ENCODE measurements around the gene RRM2. TPM values are rescaled to one million over a fixed set of nuclear protein-coding genes. Genes with fewer than 3 reads are reported as not detected.

RRM2 gene
- total and polyA plus RNA-seq, 2 of the 4 experiments (the other 2 are of a cell fraction) = 53.6 to 68.5 TPM

- no peaks in the 10 kb centered on the region for H4K20me1 ChIP-seq (ENCODE audit: insufficient read depth, low read length)
- no peak overlapping the region for H2AK5ac ChIP-seq (ENCODE audit: low read depth, low read length)
- no peak overlapping the region for H4K91ac ChIP-seq (ENCODE audit: insufficient read depth, low read depth, low read length)
- H3K4me2 ChIP-seq (ENCODE audit: low read depth, low read length) = no peak overlapping the region
- no peak overlapping the region for H2BK120ac ChIP-seq (ENCODE audit: low read depth, low read length)
- no peaks in the 10 kb centered on the region; the same call in 1 of the 2 replicates for H3K4me1 ChIP-seq (ENCODE audit: control insufficient read depth, insufficient read depth, low read length)
- H4K8ac ChIP-seq (ENCODE audit: low read depth in 2 of 2, low read length in 2 of 2) = no peak overlapping the region
- H3K56ac ChIP-seq (ENCODE audit: extremely low read depth, insufficient read depth, low read length) = no peak overlapping the region
- no peaks in the 10 kb centered on the region for H3K36me3 ChIP-seq (ENCODE audit: control insufficient read depth, insufficient read depth, low read length)
- WGBS, 2 experiments (ENCODE audit: extremely low coverage in 2 of 2, insufficient read length in 1 of 2) = 92% methylated on average over 5 of the region's 13 CpGs; no CpG with 5 or more reads in 1 of the 2 experiments
- in situ Hi-C loops (cut with MboI; ENCODE audit: low sequenced_read_pairs) (loop anchor here (10.0 kb wide), 1 partner anchor 259 kb away; no protein-coding TSS in a partner anchor), dilution Hi-C loops (cut with HindIII; ENCODE audit: low sequenced_read_pairs, unreplicated experiment) (no loop called here), intact Hi-C loops (cut with micrococcal nuclease) (no loop called here)
- no peak overlapping the region for H3K27ac ChIP-seq (ENCODE audit: insufficient read depth, low read length)
- DNase-seq (no peak), ATAC-seq (ENCODE audit: low read depth) (no peak)
- no peaks in the 10 kb centered on the region for H3K27me3 ChIP-seq (ENCODE audit: control insufficient read depth, insufficient read depth, low read length)
- no peaks in the 10 kb centered on the region; a peak in 1 of 4 replicates for H3K79me1 ChIP-seq (ENCODE audit: low read depth in 1 of 2, low read length in 2 of 2)
- H3K4ac ChIP-seq (ENCODE audit: low read depth, low read length) = no peak overlapping the region
- no peak overlapping the region for H2AK9ac ChIP-seq (replicated peaks; ENCODE audit: low read depth, low read length, poor library complexity)
- H2BK15ac ChIP-seq (ENCODE audit: low read depth, low read length) = no peak overlapping the region
- no peak overlapping the region for H3K9ac ChIP-seq (ENCODE audit: low read depth, low read length)
- H3K18ac ChIP-seq (ENCODE audit: low read depth, low read length) = no peak overlapping the region
- no peaks in the 10 kb centered on the region for H3K9me3 ChIP-seq (ENCODE audit: control insufficient read depth, insufficient read depth, low read length)
- no peak overlapping the region for H2BK5ac ChIP-seq (ENCODE audit: low read depth, low read length, poor library complexity, severe bottlenecking)
- peaks cover 4% of the 10 kb centered on the region; the same call in 1 of the 2 replicates for H3K9me1 ChIP-seq (ENCODE audit: insufficient read depth, low read length)
- no peak overlapping the region for H3K14ac ChIP-seq (replicated peaks; ENCODE audit: low read depth, low read length)
- BruUV-seq (replicated peaks) = no TSS peak
- H2BK20ac ChIP-seq (ENCODE audit: low read depth, low read length) = no peak overlapping the region
- ChIA-PET POLR2A (ENCODE audit: unreplicated experiment) (no interaction called here), CTCF (no interaction called here)
- no peak overlapping the region for H3K4me3 ChIP-seq (ENCODE audit: insufficient read depth, low read depth, low read length)
- H2AFZ ChIP-seq (replicated peaks; ENCODE audit: low read length, poor library complexity) = no peak overlapping the region
- H4K5ac ChIP-seq (ENCODE audit: low read depth, low read length) = no peak overlapping the region
- H3K23ac ChIP-seq (ENCODE audit: low read depth, low read length) = no peak overlapping the region
- TF ChIP-seq MAFK (IDR thresholded peaks at IDR 0.05; ENCODE audit: low read depth, low read length) (no peak), USF2 (IDR thresholded peaks at IDR 0.05; ENCODE audit: low read depth, low read length) (no peak), MAZ (IDR thresholded peaks at IDR 0.05; ENCODE audit: borderline replicate concordance, low read depth, low read length) (no peak), RAD21 (IDR thresholded peaks at IDR 0.05; ENCODE audit: low read length) (no peak), ELK1 (IDR thresholded peaks at IDR 0.05; ENCODE audit: borderline replicate concordance, low read depth, low read length) (no peak), FOS (IDR thresholded peaks at IDR 0.05; ENCODE audit: low read depth, low read length) (no peak), SMC3 (IDR thresholded peaks at IDR 0.05; ENCODE audit: low read depth, low read length) (no peak), RCOR1 (IDR thresholded peaks at IDR 0.05; ENCODE audit: insufficient replicate concordance, low read length) (no peak), NFE2L2 (IDR thresholded peaks at IDR 0.05; ENCODE audit: low read depth, low read length) (no peak), BHLHE40 (IDR thresholded peaks at IDR 0.05; ENCODE audit: low read depth, low read length) (no peak), RFX5 (IDR thresholded peaks at IDR 0.05; ENCODE audit: low read depth, low read length) (no peak), CEBPB (IDR thresholded peaks at IDR 0.05; ENCODE audit: low read depth, low read length) (no peak), CTCF (conservative IDR thresholded peaks at IDR 0.05; ENCODE audit: low read depth, low read length) (no peak), CHD1 (IDR thresholded peaks at IDR 0.05; ENCODE audit: low read depth, low read length) (no peak), POLR2A (IDR thresholded peaks at IDR 0.05; ENCODE audit: low read depth, low read length) (no peak)
These were observed 23.2 kb downstream of the RRM2 start for GRCh38 chr2:10145519-10146357.
